ENCODE data around the gene RPL3.
"Not testable (repeated sequence)": the region's sequence is repeated elsewhere in the genome, so short reads cannot be mapped to it uniquely, and the experiment has no call there.

The RPL3 gene

DNA sequence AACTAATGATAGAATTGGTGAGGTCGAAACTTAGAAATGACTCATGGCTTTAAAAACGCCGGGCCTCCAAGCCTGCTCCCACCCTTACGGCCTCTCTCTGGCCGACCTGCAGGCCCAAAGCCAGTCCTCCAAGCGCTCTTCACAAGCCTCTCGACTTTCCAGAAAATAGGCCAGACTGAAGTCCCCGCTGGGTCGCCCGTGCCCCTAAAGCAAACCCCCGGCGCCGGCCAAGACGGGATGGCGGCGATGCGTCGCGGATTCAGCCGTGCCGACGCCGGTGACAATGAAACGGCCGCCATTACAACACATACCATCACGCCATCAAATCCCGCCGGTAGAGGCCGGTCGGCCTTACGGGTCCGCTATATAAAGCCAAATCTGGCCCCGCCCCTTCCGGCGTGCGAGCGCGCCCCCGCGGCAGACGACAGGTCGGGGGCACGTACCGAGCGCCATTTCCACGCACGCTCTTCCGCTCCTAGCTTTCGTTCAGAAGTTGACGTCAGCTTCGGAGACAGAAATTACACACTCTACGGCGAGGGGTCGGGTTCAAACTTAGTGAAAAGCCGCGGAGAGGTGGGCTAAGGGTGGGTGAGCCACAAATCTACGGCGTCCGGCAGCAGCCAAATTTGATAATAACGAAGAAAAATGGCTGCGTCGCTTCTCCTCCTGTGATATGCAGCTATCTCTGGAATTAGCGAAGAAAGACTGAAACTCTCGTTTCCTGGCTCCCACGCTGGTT lies at the start of gene RPL3:
TSS of gene RPL3 (minus strand) at position 340 of the 739 bp plus-strand sequence. CDS start at position 314, 26 bp downstream.
- DNase-seq: peak; percentile 98

DNA sequence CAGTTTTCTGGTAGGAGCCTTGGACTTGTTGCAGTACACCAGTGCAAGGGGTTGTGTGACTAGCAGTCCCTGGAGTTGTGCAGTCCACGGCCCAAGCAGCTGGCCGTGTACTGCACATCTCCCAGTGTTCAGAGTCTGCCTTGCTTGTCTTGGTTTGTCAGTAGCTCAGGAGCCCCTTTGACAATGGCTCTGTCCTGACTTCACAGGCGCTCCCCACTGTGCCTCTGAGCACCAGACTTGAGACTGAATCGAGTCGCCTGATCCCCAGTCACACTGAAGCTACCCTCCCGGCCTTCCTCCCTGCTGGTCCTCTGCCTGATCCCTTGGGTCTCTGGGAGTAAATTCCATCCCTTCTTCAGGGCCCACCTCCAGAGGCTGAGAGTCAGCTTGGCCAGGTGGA lies 49.8 kb upstream of the RPL3 start:
- no peak for DNase-seq

DNA sequence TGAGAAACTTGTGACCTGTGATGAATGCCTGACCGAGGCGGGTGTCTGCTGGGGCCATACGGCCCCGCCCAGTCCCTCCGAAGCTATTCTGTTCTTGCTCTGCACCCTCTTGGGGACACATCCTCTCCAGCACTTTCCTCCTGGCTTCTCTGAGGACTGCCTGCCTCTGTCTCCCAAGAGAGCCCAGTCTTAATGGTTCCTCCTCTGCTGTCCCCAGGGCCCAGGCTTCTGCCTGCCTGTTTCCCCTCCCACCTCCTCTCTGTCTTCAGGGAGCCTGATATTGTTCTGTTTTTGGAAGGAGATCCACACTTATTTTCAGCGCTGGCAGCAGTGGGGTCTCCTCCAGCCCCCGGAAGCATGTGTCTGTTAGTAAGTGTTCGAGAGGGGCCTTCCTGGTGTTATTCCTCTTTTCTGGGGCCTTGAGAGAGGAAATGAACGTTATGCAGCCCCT lies 49.1 kb upstream of the RPL3 start:
- DNase-seq: no peak

DNA sequence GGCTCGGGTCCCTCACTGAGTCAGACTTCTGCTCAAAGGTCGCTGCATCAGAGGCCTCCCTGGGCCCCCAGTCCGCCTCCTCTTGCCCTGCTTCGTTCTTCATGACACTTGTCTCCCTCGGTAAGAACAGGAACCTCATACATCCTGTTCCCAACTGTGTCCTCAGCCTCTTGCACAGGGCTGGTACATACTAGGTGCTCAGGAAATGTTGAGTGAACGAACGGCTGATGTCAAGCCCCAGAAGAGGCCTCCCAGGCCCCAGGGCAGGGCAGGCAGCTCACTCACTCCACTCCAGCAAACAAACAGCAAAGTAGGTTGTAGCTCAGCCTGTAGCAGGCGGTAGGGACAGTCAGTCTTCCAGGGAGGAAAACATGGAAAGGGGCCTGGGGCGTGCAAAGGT lies 47.6 kb upstream of the RPL3 start:
- DNase-seq: no peak

DNA sequence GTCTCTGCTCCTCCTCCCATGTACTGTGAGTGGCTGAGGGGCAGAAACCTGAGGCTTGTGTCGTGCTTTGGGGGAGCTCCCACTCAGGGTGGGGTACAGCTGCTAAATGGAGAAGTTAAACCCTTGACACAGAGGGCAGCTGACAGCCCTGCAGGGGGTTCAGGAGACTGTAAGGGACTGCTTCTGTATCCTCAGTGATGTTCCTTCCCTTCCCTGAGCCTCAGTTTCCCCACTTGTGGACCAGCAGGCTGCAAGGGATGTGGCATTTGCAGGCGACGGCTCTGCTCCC lies 46.0 kb upstream of the RPL3 start:
- no peak for DNase-seq

DNA sequence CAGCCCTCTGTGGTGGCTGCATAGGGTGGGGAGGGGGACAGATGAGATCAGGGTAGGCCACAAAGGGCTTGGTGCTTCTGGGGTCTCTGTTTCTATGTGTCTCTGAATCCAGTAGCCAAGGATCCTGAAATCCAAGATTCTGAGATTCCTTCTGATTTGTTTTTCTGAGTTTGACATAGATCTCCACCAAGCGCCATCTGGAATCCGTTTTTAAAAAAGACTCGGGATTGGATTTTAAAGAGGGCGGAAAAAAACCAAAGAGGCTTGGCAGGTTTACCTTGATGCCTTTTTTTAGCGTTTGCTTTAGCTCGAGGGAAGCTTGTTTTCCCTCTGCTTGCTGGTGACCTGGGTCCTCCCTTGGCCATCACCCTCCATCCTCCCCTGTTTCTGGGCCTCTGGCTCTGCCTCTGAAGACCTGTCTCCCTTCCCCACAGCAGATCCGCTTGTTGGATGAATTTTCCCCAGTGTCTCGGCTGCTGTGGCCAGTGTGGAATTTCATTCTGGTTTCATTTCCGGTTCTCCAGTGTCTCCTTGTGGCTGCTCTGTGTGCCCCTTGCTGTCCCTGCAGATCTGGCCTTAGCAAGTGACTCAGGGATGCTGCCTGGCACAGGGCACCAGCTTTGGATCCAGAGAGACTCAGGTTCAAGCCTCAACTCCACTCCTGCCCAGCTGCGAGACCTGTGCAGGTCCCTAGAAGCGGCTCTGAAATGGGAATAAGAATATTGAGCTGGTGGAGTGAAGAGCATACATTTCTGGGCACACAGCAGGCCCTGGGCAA lies 45.5 kb upstream of the RPL3 start:
- no peak for DNase-seq

DNA sequence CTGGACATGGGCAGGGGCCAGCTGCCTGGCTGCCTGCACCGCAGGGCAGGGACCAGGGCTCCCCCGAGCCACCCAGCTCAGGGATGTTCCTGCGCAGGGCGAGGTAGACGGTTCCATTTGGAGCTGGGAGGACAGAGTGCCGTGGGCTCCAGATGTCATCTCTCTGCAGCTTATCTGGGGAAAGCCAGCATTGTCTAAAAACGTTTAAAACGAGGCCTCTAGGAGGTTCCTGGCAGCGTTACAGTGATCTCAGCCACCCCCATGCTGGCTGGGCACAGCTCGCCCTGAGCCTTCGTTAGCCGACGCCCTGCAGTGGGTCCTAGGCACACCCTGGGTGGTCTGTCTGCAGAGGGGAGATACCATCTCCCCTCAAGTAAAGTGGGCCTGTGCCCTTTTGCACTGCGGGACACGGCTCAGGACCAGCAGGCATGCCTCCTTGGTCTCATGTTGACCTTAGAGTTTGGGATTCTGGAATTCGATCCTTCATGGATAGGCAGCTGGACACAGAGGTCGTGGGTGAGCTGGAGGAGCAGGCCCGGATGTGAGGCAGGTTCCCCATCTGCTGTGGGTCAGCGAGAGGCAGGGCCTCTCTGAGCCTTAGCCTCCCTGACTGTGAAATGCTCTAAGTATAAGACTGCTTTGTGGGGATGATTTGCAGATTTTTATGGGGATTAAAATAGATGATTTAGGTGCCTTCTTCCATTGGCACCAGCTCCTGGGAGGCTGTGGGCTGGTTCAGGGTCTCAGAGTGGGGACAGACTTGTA lies 44.5 kb upstream of the RPL3 start:
- no peak for DNase-seq

DNA sequence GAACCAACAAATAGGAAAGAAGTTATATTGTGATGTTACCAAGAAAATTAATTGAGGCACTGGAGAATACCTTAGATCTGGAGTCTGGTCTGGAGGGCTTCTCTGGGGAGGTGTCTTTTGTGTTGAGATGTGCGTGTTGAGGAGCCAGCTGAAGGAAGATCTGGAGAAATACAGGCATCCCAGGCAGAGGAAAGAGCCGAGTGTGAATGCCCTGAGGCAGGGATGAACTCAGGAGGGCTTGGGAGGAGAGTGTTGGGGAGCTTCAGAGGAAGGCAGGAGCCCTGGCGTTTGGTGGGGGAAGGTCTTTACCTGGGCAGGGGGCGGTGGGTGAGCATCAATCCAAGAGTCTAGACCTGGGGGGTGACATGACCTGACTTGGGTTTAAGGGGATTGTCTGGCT lies 43.5 kb upstream of the RPL3 start:
- no peak for DNase-seq

DNA sequence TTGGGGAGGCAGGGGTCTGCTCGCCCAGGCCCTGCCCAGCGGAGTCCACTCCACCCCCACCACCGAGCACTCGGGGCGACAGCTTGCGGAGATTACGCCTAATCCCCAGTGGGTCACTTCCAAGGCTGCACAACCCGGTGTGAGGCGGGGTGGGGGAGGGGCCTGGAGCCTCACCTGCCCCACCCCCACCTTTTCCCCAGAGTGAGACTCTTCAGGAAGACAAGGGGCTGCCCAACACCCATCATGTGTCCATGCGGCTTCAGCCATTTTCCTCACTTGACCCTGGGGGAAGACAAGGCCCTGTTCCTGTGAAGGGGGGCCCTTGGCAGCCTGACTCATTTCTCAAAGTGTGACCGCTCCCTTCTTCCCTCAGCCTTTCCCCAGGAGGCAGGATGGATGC lies 42.8 kb upstream of the RPL3 start:
- DNase-seq: no peak

DNA sequence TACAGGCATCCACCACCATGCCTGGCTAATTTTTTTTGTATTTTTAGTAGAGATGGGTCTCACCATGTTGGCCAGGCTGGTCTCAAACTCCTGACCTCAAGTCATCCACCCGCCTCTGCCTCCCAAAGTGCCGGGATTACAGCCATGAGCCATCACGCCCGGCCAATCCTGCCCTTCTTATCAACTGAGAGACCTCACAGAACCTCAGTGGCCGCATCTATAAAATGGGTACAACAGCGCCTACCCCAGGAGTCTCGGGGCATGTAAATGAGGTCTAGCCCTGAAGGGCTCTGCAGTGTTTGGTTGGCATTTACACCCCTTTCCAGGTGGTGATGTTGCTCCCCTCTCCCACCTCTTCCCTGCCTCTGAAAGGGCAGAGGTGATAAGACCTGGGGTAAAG lies 42.1 kb upstream of the RPL3 start:
- DNase-seq: no peak

DNA sequence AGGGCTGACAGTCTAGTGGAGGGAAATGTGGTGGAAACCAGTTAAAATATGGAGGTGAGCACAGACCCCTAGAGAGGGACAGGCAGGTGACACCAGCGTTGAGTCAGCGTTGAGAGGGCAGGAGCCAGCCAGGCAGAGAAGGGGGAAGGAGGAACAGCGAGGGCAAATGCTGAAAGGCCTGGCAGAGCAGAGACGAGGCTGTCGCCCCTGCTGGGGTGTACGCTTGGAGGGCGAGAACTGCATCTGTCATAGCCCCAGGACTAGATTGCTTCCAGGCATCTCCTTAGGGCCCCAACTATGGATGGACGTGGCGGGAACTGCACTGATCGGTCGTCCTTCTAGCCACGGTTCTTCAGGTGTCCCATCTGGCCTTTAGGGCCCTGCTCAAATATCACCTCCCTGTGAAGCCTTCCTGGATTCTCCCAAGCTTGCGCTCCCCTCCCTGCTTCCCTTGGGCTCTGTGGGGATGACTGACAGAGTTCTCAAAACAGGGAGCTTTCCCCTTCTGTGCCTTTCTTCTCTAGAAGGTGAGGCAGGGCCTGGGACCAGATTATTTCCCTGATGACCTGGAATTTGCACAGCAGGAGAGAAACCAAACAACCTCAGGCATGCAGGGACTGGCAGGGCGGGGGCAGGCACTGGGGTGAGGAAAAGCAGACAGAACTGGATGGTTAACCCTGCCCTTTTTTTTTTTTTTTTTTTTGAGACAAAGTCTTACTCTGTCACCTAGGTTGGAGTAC lies 41.4 kb upstream of the RPL3 start:
- no peak for DNase-seq

DNA sequence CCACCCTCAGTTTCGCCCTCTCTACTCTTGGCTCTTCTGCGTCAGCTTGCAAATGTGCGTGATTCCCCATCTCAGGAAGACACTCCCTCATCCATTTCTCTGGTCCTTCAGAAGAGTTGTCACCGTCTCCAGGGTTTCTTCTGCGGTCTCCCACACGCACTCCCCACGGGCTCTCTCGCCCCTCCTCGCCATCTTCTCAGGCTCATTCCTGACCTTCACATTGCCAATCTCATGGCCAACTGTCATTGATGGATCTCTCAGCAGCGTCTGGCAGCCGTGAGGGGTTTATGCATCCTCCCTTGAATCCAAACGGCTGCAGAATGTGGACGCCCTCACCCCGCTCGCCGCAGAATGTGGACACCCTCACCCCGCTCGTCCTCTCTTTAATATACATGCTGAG lies 40.8 kb upstream of the RPL3 start:
- no peak for DNase-seq

DNA sequence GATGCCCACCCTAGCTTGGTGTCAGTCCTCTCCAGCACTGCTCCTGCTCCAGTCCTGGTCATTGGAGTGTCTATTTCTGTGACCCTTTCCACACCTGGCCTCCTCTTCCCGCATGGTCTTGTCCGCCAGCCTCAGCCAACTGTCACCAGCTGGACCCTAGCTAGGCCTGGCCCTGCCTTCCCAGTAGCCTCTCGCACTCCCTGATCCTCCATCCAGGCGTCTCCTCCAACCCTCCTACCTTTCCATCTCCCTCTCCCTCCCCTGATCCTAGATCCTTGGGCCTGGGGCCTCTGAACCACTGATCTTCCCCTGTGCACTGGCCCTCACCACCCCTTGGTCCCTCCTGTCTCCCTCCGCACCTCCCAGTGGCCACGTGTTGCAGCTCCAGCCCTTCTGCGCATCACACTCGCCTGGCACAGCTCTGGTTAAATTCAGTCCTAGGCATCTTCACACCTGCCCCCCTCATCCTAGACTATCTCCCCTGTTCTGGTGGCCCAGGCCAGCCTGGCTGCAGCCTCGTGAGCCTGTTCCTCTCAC lies 40.3 kb upstream of the RPL3 start:
- no peak for DNase-seq

DNA sequence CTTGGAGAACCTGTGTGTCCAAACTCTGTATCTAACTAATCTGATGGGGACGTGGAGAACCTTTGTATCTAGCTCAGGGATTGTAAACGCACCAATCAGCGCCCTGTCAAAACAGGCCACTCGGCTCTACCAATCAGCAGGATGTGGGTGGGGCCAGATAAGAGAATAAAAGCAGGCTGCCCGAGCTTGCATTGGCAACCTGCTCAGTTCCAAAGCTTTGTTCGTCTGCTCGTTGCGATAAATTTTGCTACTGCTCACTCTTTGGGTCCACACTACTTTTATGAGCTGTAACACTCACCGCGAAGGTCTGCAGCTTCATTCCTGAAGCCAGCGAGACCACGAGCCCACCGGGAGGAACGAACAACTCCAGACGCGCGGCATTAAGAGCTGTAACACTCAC lies 38.8 kb upstream of the RPL3 start:
- DNase-seq: not testable (repeated sequence)

DNA sequence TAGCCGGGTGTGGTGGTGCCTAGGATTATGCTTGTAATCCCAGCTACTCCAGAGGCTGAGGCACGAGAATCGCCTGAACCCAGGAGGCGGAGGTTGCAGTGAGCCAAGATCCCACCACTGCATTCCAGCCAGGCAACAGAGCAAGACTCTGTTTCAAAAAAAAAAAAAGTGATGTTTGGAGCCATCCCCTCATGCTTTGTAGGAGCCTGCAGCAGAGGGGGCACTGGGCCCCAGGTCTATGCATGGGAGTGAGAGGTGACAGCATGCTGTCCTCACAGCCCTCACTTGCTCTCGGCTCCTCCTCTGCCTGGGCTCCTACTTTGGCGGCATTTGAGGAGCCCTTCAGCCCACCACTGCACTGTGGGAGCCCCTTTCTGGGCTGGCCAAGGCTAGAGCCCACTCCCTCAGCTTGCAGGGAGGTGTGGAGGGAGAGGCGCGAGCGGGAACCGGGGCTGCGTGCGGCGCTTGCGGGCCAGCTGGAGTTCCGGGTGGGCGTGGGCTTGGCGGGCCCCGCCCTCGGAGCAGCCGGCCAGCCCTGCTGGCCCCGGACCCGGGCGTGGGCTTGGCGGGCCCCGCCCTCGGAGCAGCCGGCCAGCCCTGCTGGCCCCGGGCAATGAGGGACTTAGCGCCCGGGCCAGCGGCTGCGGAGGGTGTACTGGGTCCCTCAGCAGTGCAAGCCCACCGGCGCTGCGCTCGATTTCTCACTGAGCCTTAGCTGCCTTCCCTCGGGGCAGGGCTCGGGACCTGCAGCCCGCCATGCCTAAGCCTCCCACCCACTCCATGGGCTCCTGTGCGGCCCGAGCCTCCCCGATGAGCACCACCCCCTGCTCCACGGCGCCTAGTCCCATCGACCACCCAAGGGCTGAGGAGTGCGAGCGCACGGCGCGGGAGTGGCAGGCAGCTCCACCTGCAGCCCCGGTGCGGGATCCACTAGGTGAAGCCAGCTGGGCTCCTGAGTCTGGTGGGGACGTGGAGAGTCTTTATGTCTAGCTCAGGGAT lies 38.0 kb upstream of the RPL3 start:
- not testable (repeated sequence) for DNase-seq

DNA sequence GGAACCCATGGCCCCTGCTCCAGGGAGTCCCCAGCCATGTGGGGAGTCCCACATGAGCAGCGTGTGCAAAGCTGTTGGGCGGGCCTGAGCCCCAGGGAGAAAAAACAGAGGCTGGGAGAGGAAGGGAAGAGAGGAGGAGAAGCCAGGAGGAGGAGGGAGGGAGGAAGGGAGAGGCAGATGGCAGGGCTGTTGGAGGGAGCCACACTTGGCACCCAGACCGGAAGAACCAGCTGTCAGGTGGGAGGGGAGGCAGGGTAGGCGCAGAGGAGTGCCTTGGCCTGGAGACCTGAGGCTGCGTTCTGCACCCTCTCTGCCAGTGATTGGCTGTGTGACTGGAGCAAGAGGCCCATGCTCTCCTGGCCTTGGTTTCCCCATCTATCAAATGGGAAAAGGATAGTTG lies 37.0 kb upstream of the RPL3 start:
- DNase-seq: peak; percentile 19

DNA sequence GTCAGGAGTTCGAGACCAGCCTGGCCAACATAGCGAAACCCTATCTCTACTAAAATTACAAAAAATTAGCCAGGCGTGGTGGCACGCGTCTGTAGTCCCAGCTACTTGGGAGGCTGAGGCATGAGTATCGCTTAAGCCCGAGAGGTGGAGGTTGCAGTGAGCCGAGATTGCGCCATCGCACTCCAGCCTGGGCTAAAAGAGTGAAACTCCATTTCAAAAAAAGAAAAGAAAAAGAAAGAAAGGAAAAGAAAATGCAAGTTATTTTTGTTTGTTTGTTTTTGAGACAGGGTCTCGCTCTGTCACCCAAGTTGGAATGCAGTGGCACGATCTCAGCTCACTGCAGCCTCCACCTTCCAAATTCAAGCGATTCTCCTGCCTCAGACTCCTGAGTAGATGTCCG lies 36.4 kb upstream of the RPL3 start:
- not testable (repeated sequence) for DNase-seq

DNA sequence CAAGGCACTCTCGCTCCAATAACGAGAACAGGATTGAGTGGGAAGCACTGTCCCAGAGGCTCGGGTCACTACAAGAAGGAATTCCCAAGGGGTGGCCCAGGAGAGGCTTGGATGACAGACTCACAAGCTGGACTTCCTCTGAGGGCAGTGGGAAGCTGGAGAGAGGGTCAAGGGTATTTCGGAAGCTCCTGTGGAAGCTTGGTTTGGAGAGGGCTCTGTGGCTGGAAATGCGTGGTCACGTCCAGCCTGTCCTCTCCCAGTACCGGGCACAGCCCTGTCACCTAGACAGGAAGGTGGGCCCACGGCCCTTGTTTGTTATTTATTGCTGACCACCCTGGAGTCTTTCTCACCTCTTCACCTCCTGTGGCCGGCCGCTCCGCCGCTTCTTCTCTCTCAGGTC lies 35.7 kb upstream of the RPL3 start:
- no peak for DNase-seq

DNA sequence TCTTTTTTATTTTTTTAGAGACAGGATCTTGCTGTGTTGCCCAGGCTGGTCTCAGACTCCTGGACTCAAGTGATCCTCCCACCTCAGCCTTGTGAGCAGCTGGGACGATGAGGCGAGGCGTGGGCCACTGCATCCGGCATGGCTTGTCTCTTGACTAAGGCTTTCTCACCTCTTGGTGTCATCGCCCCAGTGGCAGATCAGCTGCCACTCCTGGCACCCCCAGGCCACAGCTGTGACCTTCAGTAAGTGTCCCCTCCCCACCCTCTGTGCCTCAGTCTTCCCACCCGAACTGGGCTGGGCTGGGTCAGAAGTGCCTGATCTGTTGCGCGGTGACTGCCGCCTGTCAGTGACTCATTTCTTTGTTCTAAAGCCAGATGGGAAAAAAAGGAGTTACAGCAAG lies 33.9 kb upstream of the RPL3 start:
- no peak for DNase-seq

DNA sequence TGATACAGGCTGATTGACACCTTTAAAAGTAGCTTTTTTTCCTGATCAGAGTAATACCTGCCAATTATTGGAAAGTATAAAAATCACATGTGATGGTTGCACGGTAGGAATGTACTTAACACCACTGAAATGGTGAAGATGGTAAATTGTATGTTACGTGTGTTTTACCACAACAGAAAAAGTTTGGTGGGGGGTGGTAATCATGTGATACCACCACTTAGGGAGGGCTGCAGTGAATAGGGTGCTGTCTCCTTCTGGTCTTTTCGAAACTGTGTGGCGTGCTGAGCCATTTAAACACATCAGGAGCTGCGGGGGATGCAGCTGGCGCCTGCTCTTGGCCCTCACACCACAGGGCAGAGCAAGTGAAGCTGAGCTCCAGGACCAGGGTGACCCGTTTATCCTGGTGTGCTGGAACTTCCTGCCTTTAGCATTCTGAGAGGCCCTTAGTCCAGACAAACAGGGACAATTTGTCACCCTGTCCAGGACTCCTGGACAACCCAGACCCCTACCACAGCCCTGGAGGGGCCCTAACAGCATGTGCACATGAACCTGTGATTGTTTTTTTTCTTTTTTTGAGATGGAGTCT lies 33.0 kb upstream of the RPL3 start:
- DNase-seq: no peak

DNA sequence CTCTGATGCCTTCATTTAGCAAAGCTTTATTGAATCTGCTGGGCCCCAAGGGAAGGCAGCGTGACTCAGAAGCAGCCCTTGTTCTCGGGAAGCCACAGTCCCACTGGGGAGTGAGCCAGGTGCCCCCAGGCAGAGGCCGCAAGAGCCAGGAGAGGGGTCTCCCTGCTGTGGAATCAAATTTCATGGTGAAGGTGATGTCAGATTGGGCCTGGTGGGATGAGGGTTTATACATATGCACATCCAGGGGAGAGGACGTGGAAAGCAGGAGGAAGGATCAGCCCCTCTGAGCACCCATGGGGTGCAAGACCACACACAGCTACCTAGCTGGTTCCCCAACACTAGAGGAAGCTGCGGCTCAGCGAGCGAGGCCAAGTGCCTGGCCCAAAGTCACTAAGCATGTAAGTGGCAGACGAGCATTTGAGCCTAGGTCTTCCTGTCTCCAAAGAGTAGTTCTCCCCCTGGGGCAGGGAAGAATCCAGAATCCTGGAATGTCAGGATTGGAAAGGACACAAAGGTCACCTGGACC lies 32.3 kb upstream of the RPL3 start:
- no peak for DNase-seq
